Activated effector memory CD4-positive, alpha-beta T cell treated with Interleukin-2 at 50 U/mL for 16 hours (primary cell): ENCODE results near the gene HTN3.
"Not testable (repeated sequence)": the region's sequence is repeated elsewhere in the genome, so short reads cannot be mapped to it uniquely, and the experiment has no call there.

Source experiments
- DNase-seq: peaks from one replicate; pipeline ENCODE4 v3.0.0-alpha.2; 2020

The HTN3 gene

DNA sequence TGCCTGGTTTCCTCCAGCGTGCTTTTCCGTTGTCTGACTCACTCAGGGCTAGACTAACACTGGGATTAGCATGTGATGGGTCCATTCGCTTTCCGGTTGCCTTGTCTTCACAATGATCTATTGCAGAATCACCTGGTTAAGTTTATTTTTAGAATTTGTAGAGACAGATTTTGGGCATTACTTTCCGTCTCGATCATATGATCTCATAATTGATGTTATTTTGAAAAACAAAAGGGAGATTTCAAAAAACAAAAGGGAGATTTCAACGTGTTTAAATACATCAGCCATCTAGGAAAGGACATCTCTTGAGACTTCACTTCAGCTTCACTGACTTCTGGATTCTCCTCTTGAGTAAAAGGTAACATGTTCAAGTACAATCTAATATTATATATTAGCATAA, at the start of gene HTN3:
TSS of gene HTN3 (plus strand) at position 301 of the 400 bp plus-strand sequence. CDS start 2,282 bp downstream, outside the sequence.
- DNase-seq = not testable (repeated sequence)

DNA sequence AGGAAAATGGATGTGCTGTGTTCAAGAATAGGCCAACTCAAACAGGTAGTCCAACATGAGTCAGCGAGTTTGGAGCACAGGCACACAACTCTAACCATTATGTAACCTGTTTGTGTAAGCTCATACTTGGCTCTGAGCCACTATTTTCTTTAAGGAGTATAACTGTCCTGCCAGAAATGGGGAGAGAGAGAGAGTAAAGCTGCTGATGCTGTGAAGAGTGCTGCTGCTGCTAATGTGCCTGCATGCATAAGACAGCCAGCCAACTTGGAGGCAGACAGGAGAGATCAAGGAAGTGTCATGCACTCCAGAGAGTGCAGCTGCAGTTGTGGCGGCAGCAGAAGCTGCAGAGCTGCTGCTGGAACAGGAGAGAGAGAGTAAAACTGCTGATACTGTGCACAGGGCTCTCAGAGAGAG, 44.2 kb upstream of the HTN3 start:
- no peak for DNase-seq

- DNase-seq = no peak
Measured at GRCh38 chr4:69986663-69987062, 41.6 kb upstream of the HTN3 start.

GRCh38 chr4:69991016-69991415, 37.2 kb upstream of the HTN3 start:
- DNase-seq = no peak

- no peak for DNase-seq
Measured at GRCh38 chr4:69994782-69995181, 33.5 kb upstream of the HTN3 start.

DNA sequence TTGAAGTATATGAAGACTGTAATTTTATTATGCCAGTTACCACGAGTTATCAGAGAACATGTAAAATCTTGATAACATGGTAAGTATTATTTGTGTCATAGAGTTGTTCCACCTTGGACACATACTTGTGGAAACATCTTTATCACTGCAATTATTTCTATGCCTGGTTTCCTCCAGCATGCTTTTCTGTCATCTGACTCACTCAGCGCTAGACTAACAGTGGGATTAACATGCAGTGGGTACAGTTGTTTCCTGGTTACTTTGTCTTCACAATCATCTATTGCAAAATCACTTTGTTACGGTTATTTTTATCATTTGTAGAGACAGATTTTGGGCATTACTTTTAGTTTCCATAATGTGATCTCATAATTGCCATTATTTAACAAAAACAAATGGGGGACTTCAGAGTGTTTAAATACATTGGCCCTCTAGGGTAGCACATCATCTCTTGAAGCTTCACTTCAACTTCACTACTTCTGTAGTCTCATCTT, 32.7 kb upstream of the HTN3 start, which contains the start of gene STATH:
TSS of gene STATH (plus strand) at position 441 of the 491 bp plus-strand sequence. CDS start 2,472 bp downstream, outside the sequence.
- DNase-seq = no peak

GRCh38 chr4:69999420-69999819, 28.8 kb upstream of the HTN3 start:
- DNase-seq = no peak

DNA sequence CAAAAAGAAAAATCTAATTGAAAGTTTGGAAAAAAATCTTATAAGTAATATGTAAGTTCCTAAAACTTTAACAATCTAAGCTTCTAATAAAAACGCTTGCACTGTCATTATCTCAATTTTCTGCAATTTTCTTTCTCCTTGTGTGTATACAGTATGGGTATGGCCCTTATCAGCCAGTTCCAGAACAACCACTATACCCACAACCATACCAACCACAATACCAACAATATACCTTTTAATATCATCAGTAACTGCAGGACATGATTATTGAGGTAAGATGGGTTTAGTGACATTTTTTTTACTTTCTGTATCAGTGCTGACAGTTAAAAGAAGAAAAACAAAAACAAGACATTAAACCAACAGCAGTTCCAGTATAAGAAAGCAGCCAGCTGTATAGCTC, 27.5 kb upstream of the HTN3 start:
- no peak for DNase-seq

DNA sequence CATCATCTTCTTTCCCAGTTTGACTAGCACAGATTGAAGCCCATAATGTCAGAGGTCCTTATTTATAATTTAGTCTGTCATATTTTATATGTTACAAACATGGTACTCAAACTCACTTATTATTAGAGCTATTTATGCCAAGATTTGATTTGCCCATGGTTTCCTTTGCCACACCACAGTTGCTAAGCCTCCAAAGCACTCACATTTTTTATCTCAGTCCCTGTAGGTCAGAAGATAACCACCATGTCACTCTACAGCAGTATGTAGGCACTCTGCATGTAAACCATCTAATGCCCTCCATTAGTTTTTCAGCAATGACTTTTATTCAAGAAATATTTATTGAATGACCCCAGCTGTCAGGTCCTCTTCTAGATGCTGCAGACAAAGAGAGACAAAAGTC, 25.8 kb upstream of the HTN3 start:
- no peak for DNase-seq

DNA sequence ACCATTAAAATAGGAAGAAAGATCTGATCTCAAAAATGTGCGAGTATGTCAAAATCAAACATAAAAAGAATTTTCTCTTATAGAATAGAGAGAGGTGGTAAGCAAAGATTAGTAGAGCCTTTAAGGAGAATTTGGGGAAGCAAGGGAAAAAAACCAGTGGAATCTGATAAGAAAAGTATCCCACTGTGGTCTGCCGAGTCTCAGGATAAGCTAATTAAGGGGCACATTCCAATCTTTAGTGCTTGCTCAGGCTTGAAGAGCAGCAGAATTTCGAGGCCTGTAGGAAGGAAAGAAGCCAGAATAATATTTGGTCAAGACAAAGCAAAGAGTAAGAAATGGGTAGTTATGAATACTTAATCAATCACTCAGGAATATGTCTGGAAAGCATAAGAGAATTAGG, 19.5 kb upstream of the HTN3 start:
- no peak for DNase-seq

DNA sequence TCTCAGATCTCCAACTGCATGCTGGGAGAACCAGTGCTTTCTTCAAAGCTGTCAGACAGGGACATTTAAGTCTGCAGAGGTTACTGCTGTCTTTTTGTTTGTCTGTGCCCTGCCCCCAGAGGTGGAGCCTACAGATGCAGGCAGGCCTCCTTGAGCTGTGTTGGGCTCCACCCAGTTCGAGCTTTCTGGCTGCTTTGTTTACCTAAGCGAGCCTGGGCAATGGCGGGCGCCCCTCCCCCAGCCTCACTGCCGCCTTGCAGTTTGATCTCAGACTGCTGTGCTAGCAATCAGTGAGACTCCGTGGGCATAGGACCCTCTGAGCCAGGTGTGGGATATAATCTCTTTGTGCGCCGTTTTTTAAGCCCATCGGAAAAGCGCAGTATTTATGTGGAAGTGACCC, 9.3 kb upstream of the HTN3 start:
- DNase-seq = not testable (repeated sequence)

- no peak for DNase-seq
Measured at GRCh38 chr4:70023218-70023617, 5.0 kb upstream of the HTN3 start.

- no peak for DNase-seq
Measured at GRCh38 chr4:70027011-70027410, 1.2 kb upstream of the HTN3 start.

GRCh38 chr4:70037559-70037958, 9.3 kb downstream of the HTN3 start:
- DNase-seq = not testable (repeated sequence)

DNA sequence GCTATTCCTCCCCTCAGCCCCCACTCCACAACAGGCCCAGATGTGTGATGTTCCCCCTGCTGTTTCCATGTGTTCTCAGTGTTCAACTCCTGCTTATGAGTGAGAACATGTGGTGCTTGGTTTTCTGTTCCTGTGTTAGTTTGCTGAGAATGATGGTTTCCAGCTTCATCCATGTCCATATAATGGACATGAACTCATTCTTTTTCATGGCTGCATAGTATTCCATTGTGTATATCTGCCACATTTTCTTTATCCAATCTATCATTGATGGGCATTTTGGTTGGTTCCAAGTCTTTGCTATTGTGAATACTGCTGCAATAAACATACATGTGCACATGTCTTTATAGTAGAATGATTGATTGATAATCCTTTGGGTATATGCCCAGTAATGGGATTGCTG, 11.7 kb downstream of the HTN3 start:
- not testable (repeated sequence) for DNase-seq

- DNase-seq = no peak
Measured at GRCh38 chr4:70041652-70042286, 13.5 kb downstream of the HTN3 start.

GRCh38 chr4:70050138-70050537, 21.9 kb downstream of the HTN3 start, which contains the start of gene HTN1:
HTN1 (plus strand) TSS chr4:70050438; CDS start chr4:70053077, 2,639 bp downstream.
- DNase-seq = not testable (repeated sequence)

DNA sequence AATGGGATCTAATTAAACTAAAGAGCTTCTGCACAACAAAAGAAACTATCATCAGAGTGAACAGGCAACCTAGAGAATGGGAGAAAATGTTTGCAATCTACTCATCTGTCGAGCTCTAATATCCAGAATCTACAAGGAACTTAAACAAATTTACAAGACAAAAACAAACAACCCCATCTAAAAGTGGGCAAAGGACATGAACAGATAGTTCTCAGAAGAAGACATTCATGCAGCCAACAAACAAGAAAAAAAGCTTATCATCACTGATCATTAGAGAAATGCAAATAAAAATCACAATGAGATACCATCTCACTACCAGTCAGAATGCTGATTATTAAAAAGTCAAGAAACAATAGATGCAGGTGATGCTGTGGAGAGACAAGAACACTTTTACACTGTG, 28.3 kb downstream of the HTN3 start:
- DNase-seq = not testable (repeated sequence)

DNA sequence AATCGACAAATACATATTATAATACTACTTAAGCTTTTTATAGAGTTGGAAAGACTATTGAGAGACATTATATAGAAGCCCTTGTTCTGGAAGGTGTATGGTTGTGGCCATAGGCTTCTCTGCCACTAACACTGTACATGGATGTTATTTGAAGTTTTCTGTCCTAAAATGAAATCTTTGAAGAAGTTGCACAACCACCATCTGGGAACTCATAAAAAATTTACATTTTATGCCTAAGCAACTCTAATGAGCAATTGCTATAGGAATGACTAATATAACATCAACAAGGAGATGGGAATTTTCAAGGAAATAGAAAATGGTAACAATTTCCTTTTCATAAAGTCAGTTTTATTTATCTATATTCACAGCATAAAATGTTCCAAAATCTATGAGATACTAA, 29.4 kb downstream of the HTN3 start:
- no peak for DNase-seq

GRCh38 chr4:70059149-70059548, 30.9 kb downstream of the HTN3 start:
- DNase-seq = no peak

DNA sequence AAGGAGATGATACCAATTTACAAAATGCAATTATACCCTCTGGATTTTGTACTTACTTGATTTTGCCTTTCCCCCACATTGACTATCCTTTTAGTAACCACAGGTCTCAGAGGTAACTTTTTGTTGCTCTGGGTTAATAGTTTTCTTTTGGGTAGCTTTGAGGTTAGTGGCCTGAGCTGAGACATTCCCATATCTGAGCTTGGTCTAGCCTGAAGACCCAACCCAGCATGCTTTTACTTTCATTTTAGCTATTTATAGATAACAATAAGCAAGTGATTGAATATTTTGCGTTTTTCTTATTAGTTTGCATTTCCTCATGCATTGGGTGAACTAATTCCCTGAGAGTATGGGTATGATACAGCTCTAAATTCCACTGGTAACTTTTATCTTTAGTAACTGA, 33.7 kb downstream of the HTN3 start:
- DNase-seq = no peak

DNA sequence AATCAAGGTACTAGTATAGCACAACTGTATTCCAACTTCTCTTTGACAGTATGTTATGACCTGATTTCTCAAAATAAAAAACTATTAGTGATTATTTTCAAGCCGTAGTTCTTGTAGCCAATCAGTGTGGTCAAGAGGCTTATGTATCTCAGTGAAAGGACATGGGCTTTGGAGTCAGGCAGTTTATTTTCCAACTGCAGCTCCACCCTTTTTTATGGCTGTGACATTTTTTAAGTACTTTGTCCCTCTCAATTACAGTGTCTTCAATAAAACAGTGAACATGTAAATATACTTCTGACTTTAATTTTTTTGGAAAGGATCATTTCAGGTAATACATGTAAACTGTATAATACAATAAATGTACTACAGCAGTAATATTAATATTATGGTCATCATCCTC, 51.9 kb downstream of the HTN3 start:
- DNase-seq = no peak
